ELR (cell line): ENCODE data around the gene PAM16.
A peak's percentile ranks its signal among the peaks of the same experiment; 100 is the strongest.
"Not testable (repeated sequence)": the region's sequence is repeated elsewhere in the genome, so short reads cannot be mapped to it uniquely, and the experiment has no call there.

Source experiments
- DNase-seq: peaks from one replicate; pipeline ENCODE4 v3.0.0-alpha.2; 2015; ENCODE audit warnings: low read depth

Gene PAM16

DNA sequence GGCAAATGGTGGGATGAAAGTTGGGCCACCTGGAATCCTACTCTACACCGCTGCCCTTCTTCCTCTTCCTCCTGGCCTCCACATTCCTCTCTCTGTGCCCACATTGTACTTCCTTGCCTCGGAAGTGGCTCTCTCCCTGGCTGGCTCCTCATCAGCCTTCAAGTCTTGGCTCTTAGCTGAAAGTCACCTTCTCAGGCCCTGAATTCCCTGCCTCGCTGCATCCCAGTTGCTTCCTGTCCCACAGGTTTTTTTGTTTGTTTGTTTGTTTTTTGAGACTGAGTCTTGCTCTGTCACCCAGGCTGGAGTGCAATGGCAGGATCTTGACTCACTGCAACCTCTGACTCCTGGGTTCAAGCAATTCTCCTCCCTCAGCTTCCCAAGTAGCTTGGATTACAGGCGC lies 2.6 kb upstream of the PAM16 start:
- DNase-seq: no peak

DNA sequence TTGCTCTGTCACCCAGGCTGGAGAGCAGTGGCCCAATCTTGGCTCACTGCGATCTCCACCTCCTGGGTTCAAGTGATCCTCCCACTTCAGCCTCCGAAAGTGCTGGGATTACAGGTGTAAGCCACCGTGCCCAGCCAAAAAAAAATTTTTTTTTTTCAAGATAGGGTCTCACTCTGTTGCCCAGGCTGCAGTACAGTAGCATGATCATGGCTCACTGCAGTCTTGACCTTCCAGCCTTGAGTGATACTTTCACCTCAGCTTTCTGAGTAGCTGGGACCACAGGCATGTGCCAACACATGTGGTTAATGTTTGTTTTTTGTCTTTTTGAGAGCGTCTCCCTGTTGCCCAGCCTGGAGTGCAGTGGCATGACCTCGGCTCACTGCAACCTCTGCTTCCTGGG lies 1.7 kb upstream of the PAM16 start:
- no peak for DNase-seq

DNA sequence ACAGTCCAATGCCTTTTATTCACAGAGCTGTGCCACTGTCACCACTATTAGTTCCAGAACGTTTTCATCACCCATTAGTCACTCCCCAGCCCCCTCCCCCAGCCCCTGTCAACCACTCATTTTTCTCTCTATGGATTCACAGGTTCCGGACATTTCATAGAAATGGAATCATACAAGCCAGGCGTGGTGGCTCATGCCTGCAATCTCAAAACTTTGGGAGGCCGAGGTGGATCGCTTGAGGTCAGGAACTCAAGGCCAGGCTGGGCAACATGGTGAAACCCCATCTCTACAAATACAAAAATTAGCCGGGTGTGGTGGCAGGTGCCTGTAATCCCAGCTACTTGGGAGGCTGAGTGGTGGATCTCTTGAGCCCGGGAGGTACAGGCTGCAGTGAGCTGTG lies 759 bp upstream of the PAM16 start:
- DNase-seq: peak; percentile 78

DNA sequence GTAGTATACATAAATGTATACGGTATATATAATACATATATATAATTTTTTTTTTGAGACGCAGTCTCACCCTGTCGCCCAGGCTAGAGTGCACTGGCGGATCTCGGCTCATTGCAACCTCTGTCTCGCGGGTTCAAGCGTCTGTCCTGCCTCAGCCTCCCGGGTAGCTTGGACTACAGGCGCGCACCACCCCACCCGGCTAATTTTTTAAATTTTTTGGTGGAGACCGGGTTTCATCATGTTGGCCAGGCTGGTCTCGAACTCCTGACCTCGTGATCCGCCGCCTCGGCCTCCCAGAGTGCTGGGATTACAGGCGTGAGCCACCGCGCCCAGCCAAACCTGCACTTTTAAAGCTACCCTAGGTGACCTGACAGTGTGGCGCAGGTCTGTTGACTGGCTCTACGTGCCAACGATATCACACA lies 745 bp downstream of the PAM16 start:
- no peak for DNase-seq

DNA sequence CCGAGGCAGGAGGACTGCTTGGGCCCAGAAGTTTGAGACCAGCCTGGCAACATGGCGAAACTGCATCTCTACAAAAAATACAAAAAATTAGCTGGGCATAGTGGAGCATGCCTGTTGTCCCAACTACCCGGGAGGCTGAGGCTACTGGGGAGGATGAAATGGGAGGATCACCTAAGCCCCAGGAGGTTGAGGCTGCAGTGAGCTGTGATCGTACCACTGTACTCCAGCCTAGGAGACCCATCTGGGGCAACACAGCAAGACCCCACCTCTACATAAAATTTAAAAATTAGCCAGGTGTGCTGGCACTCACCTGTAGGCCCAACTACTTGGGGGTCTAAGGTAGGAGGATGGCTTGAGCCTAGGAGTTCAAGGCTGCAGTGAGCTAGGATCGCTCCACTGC lies 1.8 kb downstream of the PAM16 start:
- DNase-seq: no peak

DNA sequence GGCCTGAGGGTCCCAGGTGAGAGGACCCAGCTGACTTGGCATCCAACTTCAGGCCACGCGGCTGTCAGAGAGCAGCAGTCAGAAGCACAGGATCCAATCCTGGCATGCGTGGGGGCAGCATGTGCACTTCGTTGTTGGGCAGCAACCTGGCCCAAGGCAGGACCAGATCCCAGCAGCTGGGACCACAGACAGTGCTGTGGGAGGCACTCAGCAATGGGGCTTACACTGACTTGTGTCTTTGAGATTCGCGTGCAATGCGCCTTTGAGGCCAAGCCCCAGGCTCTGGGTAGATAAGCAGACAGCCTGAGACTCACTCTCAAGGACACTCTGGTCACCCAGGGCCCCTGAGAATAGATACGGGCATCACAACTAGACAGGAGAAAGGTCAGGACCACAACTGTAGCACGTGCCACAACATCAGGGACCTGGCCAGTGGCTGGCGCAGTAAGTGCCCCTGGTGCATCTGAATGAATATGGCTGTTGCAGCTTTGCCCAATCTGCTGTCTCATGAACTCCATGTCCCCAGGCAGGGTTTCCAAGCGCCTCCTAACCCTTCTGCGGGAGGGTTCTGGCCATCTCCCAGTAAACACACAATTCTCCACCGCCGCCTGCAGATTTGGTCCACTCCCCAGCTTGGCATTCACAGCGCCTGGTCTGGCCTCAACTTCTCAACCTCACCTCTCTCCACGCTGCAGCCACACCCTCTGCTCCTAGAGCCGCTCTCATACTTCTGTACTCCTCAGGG lies 3.2 kb downstream of the PAM16 start:
- DNase-seq: no peak

- no peak for DNase-seq
Observed at GRCh38 chr16:4347010-4347409, 4.1 kb downstream of the PAM16 start.

DNA sequence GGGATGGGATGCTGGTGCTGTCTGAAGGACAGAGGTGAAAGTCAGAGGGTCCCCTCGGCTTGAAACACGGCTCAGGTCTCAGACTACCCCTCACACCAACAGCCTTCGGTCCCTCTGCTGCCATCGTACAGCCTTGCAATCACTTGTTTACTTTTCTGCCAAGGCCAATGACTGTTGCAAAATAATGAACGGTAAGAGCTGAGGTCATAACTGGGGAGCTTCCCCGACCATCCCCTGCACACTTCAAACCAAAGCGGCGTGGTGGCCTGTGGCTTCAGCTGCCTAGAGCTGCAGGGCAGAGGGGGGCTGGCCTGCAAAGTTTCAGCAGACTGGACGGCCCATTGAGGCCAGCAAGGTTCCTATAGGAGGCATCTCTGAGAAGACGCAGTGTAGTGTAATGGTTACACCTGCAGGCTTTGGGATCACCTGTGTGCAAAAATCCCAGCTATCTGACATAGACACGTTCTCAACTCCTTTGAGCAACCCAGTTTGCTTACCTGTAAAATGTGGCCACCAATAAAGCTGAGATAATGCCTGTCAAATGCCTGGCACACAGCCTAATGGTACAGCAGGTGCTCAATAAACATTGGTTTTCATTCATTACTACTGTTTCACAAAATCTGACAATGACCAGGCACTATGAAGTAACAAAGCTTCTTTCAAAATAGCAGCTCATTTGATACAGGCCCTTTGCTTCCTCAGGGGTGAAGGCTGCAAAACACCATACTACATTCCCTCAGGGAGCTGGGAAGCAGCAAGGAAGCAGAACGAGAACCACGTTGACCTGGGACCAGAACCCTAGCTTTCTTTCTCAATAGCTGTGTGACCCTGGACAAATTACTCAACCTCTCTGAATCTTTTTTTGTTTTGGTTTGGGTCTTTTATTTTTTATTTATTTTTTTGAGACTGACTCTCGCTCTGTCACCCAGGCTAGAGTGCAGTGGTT lies 5.0 kb downstream of the PAM16 start:
- DNase-seq: no peak

DNA sequence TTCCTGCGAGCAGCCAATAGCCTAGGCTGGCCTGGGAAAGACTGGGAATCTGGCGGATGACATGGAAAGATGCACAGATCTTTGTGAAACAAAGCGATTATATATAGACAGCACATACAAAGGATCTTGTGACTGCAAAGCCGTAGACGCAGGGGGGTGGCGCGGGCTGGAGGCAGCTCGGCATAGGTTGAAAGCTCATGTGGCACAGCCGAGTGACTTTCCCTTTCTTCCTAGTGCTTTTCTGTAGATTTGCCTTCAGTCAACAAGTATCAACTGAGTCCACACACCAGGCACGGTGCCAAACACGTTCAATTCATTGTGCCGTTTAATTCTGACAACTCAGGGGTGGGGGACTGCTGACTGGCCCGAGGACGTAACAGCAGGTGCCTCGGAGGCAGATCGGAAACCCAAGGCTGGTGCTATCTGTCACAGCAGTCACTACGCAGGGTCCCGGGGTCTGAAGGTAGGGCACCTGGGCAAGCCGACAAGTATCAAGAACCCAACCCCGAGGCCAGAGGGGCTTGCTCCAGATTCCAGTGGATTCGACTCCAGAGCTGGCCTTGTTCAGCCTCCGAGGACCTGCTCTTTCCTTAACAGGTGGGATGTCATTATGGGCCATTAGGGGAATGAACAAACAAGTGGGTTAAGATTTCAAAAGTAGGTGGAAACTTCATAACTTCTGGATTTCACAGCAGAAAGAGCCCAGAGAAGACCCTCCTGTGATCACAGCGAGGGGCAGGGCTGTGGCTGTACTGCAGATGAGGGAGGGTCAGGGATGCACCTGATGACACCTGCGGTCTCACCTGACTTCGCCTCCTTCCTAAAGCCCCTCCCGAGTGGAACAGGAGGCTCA lies 5.9 kb downstream of the PAM16 start:
- DNase-seq: peak; percentile 27

- not testable (repeated sequence) for DNase-seq
Observed at GRCh38 chr16:4344300-4344982, 6.7 kb downstream of the PAM16 start.

DNA sequence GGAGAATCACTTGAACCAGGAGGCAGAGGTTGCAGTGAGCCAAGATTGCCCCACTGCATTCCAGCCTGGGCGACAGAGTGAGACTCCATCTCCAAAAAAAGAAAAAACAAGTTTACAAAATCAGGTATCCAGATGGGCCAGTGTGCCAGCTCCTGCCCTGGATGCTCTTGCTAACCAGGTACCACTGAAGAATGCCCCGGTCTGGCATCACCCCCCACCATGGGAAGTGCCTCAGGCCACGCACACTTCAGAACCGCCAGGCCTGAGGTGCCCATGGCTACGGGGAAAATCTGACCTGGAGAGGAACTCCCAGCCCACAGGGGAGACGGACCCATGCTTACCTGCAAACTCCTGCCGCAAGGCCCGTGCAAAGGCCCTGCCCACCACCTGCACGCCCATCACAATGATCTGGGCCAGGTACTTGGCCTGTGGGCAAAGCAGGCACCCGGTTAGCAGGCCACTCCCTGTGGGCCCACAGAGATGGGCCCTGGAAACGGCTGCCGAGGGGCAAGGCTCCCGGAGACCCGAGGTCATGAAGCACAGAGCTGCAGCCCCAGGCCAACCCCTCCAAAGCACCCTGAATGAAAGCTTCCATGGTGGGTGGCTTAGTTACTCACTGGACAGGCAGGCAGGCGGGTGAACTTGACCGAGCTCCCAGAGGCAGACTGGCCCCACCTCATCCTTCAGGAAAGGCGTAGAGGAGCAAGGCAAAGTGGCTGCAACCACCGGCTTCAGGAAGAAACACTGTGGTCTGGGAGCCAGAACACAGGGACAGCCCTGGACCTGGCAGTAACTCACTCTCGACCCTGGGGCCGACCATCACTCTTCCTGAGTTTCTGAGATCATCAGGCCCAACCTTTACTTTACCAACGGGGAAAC lies 8.0 kb downstream of the PAM16 start:
- no peak for DNase-seq

DNA sequence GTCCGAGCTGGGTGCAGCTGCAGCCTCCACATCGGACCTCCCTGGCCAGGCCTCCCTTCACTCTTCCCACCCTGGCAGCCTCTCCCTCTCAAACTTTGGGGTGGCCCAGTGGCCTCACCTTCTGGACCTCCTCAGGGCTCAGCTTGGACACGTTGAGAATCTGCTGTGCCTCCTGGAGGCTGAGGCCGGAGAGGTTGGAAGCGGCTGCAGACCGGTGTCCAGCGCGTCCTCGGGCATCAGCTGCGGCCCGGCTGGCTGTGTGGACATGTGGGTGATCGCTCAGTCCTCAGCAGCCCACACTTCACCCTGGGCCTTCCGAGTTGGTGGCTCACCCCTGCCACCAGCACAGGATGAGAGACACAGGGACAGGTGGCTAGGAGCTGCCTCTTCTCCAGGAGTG lies 9.9 kb downstream of the PAM16 start:
- no peak for DNase-seq

- DNase-seq: no peak
Observed at GRCh38 chr16:4340443-4340842, 10.7 kb downstream of the PAM16 start.

GRCh38 chr16:4339909-4340308 lies 11.2 kb downstream of the PAM16 start:
- DNase-seq: no peak

DNA sequence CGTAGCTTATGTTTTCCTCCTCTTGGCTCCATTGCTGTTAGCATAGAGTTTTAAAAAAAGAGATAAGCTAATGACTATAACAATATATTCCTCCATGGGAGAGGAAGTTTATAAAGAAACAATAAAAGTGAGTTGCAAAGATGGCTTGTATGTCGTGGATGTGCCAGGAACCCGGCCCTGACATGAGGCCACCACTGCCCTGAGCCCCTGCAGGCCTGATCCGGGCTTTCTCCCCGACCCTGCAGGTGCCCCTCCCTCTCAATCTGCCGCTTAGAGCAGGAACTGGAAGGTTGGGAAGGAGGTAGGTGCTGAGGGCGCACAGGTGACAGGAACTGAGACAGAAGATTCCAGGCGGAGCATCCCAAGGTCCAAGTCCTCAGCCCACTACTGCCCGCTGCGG lies 11.7 kb downstream of the PAM16 start:
- no peak for DNase-seq

DNA sequence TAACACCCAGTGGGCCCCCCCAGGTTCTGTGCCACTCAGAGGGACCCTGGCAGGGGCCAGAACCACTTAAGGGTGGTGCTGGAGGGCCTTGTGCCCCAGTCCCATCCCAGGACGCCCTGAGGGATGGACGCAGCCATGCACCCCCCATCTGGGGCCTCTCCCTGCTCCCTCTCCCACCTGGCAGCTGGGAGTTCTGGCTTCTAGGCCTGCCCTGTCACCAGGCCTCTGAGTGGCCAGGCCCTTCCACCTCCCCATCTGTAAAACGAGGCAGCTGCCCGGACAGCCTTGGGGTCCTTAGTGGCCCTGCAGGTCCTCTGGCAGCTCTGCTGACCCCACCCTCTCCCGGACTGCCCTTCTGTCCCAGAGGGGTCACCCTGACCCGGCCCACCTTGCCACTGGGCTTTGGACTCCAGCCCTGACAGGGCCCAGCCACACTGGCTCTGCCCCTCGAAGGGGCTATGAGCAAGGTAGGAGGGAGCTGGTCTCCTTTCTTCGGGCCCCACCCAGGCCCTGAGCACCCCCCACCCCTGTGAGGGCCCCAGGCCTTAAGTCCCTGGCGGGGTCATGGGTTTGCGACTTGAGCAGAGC lies 12.3 kb downstream of the PAM16 start:
- no peak for DNase-seq

DNA sequence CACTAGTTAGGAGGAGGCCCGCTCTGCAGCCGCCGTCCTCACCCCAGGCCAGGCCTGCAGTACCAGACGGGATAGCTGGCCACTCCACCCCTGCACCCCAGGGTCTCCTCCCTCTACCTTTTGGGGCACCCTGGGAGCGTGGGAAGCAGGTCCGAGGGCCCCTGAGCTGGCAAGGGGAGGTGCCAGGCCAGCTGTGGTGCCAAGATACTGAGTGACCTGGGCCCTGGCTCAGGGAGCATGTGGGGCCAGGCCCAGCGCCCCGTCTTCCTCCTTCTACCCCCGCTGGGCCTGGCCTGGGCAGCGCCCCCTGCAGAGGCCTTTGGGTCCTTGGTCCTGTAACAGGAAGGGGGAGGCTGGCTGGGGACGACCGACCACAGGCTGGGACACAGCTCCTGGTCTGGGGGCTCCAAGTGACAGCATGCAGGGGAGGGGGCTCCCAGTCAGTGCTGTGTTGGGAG lies 13.0 kb downstream of the PAM16 start:
- DNase-seq: no peak

GRCh38 chr16:4337540-4338088 lies 13.5 kb downstream of the PAM16 start:
- DNase-seq: no peak

DNA sequence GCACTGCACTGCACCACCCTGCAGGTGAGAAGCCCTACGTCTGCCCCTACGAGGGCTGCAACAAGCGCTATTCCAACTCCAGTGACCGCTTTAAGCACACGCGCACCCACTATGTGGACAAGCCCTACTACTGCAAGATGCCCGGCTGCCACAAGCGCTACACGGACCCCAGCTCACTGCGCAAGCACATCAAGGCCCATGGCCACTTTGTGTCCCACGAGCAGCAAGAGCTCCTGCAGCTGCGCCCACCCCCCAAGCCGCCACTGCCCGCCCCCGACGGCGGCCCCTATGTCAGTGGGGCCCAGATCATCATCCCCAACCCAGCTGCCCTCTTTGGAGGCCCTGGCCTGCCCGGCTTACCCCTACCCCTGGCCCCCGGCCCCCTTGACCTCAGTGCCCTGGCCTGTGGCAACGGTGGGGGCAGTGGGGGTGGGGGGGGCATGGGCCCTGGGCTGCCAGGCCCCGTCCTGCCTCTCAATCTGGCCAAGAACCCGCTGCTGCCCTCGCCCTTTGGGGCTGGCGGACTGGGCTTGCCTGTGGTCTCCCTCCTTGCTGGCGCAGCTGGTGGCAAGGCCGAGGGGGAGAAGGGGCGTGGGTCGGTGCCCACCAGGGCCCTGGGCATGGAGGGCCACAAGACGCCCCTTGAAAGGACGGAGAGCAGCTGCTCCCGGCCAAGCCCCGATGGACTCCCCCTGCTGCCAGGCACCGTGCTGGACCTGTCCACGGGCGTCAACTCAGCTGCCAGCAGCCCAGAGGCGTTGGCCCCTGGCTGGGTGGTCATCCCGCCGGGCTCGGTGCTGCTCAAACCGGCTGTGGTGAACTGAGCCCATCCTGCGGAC lies 14.2 kb downstream of the PAM16 start:
- no peak for DNase-seq
